HG03280 (cell line): ENCODE measurements around the gene KLF4.
A peak's percentile ranks its signal among the peaks of the same experiment; 100 is the strongest.

Source experiments
- ATAC-seq: cut with Tn5 transposase; IDR thresholded peaks from one replicate; pipeline ENCODE4 v1.9.1; 2021; ENCODE audit warnings: mild to moderate bottlenecking, moderate library complexity; ENCODE audit not compliant: unreplicated experiment

The KLF4 gene

GRCh38 chr9:107488375-107489143, 1.0 kb downstream of the KLF4 start:
- ATAC-seq = no peak

GRCh38 chr9:107487521-107488374, 1.8 kb downstream of the KLF4 start:
- ATAC-seq = no peak

GRCh38 chr9:107486674-107487520, 2.7 kb downstream of the KLF4 start:
- ATAC-seq = no peak

GRCh38 chr9:107485458-107486043, 4.0 kb downstream of the KLF4 start:
- ATAC-seq = no peak

DNA sequence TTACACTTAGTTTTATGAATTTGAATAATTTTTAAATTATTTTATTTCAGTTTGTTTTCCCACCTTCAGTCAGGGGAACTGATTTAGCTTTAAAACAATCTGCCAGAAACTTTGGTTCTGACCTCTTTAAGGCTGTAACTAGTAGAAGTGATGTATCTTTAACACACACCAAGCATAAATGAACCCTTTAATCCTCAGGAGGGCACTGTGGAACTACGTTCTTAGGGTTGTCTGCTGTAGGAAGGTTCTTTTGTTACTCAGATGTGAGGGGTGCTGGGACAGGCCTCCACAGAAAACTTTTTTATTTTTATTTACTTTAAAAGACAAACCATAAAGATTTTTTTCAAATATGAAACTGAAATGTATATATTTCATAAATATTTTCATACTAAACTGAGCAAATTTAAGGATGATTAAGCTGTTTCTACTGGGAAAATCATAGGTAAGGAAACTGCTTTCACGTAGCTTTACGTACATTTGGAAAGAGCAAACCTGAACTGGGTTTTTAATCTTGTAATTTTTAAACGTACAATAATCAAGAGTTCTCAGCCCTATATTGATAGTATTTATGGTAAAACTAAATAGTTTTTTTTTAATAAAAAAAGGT, 5.3 kb downstream of the KLF4 start:
- ATAC-seq = peak; percentile 60

DNA sequence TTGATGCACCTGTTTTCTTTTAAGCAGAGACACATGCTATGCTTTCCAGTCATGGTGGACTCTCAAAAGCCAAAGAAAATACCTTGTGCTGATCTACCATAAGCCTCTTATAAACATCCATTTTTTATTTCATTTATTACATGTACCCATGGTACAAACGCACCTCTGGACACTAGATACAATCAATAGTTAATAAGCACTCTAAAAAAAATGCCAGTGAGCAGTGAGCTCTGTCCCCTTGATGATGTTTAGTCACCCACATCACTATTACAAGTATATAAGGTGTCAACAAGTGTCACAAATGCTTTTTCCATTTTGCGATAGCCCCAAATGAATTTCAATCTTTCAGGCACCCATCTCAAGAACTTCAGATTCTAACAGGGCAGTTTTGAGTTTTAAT, 5.9 kb downstream of the KLF4 start:
- ATAC-seq = no peak

- no peak for ATAC-seq
These were observed 8.5 kb downstream of the KLF4 start for GRCh38 chr9:107481035-107481434.

DNA sequence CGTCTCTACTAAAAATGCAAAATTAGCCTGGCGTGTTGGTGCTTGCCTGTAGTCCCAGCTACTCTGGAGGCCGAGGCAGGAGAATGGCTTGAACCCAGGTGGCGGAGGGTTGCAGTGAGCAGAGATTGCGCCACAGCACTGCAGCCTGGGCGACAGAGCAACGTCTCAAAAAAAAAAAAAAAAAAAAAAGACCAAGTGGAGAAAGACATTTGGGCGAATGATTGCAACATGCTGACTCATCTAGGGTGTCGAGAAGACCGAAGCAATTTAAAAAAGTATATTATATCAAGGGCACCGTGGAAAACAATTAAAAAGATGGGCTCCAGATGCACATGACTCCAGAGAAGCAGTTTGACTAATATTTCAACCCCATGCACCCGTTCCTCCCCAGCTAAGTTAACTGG, 9.2 kb downstream of the KLF4 start:
- ATAC-seq = no peak

DNA sequence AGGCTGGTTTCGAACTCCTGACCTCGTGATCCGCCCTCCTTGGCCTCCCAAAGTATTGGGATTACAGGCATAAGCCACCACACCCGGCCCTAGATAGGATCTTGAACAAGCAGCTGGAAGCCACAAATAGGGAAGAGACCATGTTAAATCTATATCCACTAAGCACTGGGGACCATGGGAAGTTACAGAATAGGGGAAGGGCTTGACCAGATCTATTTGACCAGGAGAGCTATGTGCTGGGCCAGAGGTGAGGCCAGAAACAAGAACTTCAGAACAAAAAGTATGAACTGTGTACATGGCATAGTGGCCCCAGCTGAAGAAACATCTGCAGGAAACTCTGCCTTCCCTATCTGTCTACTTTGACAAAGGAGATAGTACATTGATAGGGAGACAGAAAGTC, 10.8 kb downstream of the KLF4 start:
- no peak for ATAC-seq

GRCh38 chr9:107474124-107474523, 15.4 kb downstream of the KLF4 start:
- ATAC-seq = no peak

- ATAC-seq = no peak
These were observed 16.8 kb downstream of the KLF4 start for GRCh38 chr9:107472581-107473340.

GRCh38 chr9:107471552-107471951, 18.0 kb downstream of the KLF4 start:
- no peak for ATAC-seq

GRCh38 chr9:107467416-107467815, 22.2 kb downstream of the KLF4 start:
- ATAC-seq = no peak

DNA sequence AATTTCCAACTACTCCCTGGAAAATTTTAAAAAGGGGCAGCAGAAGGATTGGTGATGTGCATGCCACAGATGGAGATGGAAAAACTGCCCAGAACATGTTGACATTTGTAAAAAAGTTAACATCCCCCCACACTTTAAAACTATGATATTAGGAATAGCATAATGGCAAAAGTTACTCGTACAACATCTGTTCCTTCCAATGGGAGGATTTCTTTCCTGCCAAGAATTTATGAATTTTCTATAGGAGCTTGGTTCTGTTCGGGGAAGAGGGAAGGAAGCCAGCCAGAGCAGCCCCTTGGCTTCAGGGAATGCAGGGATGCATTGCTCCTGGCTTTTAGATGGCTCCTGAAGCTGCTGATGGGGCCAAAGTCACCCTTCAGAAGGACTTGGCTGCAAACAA, 22.7 kb downstream of the KLF4 start:
- no peak for ATAC-seq

DNA sequence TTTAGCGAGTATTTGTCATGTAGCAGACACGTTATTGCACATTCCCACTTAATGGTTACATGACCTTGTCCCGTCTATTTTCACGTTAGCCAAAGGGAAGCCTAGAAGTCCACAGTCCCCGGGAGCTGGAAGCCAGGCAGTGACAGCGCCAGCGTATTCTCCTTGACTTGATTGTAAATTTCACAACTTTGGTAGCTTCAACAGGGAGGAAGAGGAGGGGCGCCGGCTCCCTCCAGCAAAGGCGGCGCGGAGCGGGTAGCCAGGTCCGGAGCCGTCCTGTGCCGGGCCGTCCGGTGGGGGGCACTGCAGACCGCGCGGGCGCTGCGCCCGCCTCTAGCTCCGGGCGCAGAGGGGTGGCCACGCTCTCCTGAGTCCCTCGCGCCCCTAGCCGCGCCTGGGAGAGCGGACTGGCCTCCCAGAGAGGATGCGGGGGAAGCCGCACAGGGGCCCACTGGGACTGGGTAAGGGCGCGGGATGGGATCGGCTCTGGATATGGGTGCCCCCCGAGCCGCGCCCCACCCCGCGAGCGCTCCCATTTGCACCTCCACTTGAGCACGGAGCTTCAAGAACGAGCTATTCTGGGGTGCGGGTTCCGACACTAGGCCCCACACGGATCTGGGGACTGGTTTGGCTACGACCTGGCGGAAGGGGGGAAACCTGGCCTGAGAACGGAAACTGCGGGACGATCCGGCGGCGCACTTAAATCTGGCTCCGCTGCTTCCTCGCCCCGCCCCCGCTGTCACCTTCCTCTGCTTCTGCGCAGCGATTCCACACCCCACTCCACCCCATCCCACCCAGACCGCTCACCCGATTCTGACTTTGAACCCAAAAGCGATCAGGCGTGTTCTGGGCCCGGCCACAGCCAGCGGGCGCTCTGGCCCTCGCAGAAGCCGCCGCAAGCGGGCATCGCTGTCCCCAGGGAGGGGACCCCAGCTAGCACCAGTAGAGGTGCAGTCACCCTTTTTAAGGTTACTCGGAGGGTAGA, 23.8 kb downstream of the KLF4 start:
- ATAC-seq = peak; percentile 76

- ATAC-seq = no peak
These were observed 25.1 kb downstream of the KLF4 start for GRCh38 chr9:107464516-107464915.

- no peak for ATAC-seq
These were observed 26.9 kb downstream of the KLF4 start for GRCh38 chr9:107462691-107463090.

GRCh38 chr9:107460153-107461023, 29.2 kb downstream of the KLF4 start:
- ATAC-seq = no peak
